K562 (cell line): ENCODE data around the gene SLC16A4. TPM values are rescaled to one million over a fixed set of nuclear protein-coding genes. Genes with fewer than 3 reads are reported as not detected.

Experiments used
- BCOR ChIP-seq: fragments of 450-650 bp; IDR thresholded peaks from 2 replicates; pipeline ENCODE4 v1.6.1; 2016
- CREB3 ChIP-seq: fragments of 450-650 bp; conservative IDR thresholded peaks from 2 replicates; pipeline ENCODE4 v1.6.1; 2016; ENCODE audit warnings: missing genetic modification characterization, low read depth, mild to moderate bottlenecking, missing compliant biosample characterization, moderate library complexity
- DACH1 ChIP-seq: fragments of 450-650 bp; IDR thresholded peaks from 2 replicates; pipeline ENCODE4 v1.6.1; 2018; ENCODE audit not compliant: partially characterized antibody
- ETV5 ChIP-seq: sonication (generic); formaldehyde crosslinking; IDR thresholded peaks from 2 replicates; pipeline ENCODE4 v1.4.0; 2020; ENCODE audit warnings: low read depth, mild to moderate bottlenecking, missing genetic modification reagents
- FOSL1 ChIP-seq: fragments of 200-800 bp; sonication (Bioruptor generic); conservative IDR thresholded peaks from 2 replicates; pipeline ENCODE4 v1.6.1; 2016; ENCODE audit warnings: missing genetic modification characterization, missing compliant biosample characterization
- GTF2B ChIP-seq: IDR thresholded peaks from 2 replicates; pipeline ENCODE4 v1.6.1; 2011; ENCODE audit not compliant: insufficient read length; ENCODE audit errors: extremely low read depth
- GTF3C2 ChIP-seq: IDR thresholded peaks from 3 replicates; pipeline ENCODE4 v1.6.1; 2011; ENCODE audit warnings: borderline replicate concordance, mild to moderate bottlenecking, moderate library complexity; ENCODE audit not compliant: insufficient read length; ENCODE audit errors: extremely low read depth
- JUNB ChIP-seq: fragments of 450-650 bp; formaldehyde crosslinking; conservative IDR thresholded peaks from 2 replicates; pipeline ENCODE4 v1.4.0; 2020; ENCODE audit warnings: mild to moderate bottlenecking
- KLF6 ChIP-seq: fragments of 250-450 bp; sonication (Bioruptor Pico); IDR thresholded peaks from 2 replicates; pipeline ENCODE4 v1.4.0; 2020; ENCODE audit warnings: mild to moderate bottlenecking, moderate library complexity, borderline replicate concordance
- MAZ ChIP-seq, 2 experiments: fragments of 450-650 bp in 1 of 2; sonication (generic) in 1 of 2; formaldehyde crosslinking; IDR thresholded peaks in 1 of 2; conservative IDR thresholded peaks in 1 of 2; 2 replicates each; pipeline versions ENCODE4 v1.4.0 to v1.5.0; 2020; ENCODE audit warnings: mild to moderate bottlenecking in 1 of 2, missing genetic modification reagents in 1 of 2
- NR4A1 ChIP-seq, 2 experiments: fragments of 250-450 bp in 1 of 2; fragments of 450-650 bp in 1 of 2; sonication (Bioruptor Pico) in 1 of 2; IDR thresholded peaks; 2 replicates each; pipeline versions ENCODE4 v1.4.0 to v1.6.1; 2016 to 2020; ENCODE audit warnings: mild to moderate bottlenecking in 2 of 2, missing compliant biosample characterization in 1 of 2, missing genetic modification characterization in 1 of 2, moderate library complexity in 1 of 2
- RNF2 ChIP-seq: sonication (generic); IDR thresholded peaks from 2 replicates; pipeline ENCODE4 v1.6.1; 2016
- SMARCA5 ChIP-seq: fragments of 450-650 bp; IDR thresholded peaks from 2 replicates; pipeline ENCODE4 v1.6.1; 2016
- TAF9B ChIP-seq: fragments of 450-650 bp; IDR thresholded peaks from 2 replicates; pipeline ENCODE4 v1.6.1; 2018; ENCODE audit warnings: mild to moderate bottlenecking; ENCODE audit not compliant: partially characterized antibody
- ZC3H4 ChIP-seq: sonication (generic); formaldehyde crosslinking; IDR thresholded peaks from 2 replicates; pipeline ENCODE4 v1.9.0; 2021; ENCODE audit warnings: missing genetic modification reagents, borderline replicate concordance
- ZNF143 ChIP-seq: sonication (generic); formaldehyde crosslinking; IDR thresholded peaks from 2 replicates; pipeline ENCODE4 v1.9.0; 2022; ENCODE audit warnings: mild to moderate bottlenecking, missing genetic modification reagents
- ZNF23 ChIP-seq: fragments of 250-450 bp; sonication (Bioruptor Pico); IDR thresholded peaks from 2 replicates; pipeline ENCODE4 v1.4.0; 2020; ENCODE audit warnings: mild to moderate bottlenecking
- polyA plus RNA-seq, 8 experiments: library from polyadenylated mRNA; depleted of rRNA in 4 of 8; stranded (reverse) in 5 of 8; unstranded in 3 of 8; fragments of >200 nt; fragmentation: Nextera tagmentation in 2 of 8; fragmentation: Illumina TruSeq in 1 of 8; extraction: Ambion mirVana in 2 of 8; extraction: Trizol in 1 of 8; gene quantifications; 2 replicates each; pipeline versions ENCODE4 v1.2.1 to v1.2.3, GENCODE V29; 2011 to 2014; ENCODE audit warnings: inconsistent platforms in 1 of 8, missing spikeins in 1 of 8
- total RNA-seq, 7 experiments: library from RNA; depleted of rRNA in 6 of 7; stranded (reverse); fragments of >200 nt in 6 of 7; fragmentation: Illumina TruSeq in 2 of 7; extraction: Trizol in 2 of 7; gene quantifications; 2 replicates each; pipeline versions ENCODE4 v1.2.1 to v1.2.3, GENCODE V29; 2011 to 2021; ENCODE audit warnings: low replicate concordance in 1 of 7
- TF ChIP-seq, protein P1 (sequence below): sonication (generic); formaldehyde crosslinking; IDR thresholded peaks from 2 replicates; pipeline ENCODE4 v1.8.1; 2023; ENCODE audit warnings: mild to moderate bottlenecking, missing genetic modification reagents, moderate library complexity
- TF ChIP-seq, protein P2 (sequence below): fragments of 250-450 bp; sonication (Bioruptor Pico); IDR thresholded peaks from 2 replicates; pipeline ENCODE4 v1.5.0; 2021

SLC16A4 gene
- total and polyA plus RNA-seq, 9 of the 15 experiments (the other 6 are each of a cell fraction or from before 2014, with no cell fraction given), result 0.04 to 0.31 (median 0.18) TPM; not detected in 1

DNA sequence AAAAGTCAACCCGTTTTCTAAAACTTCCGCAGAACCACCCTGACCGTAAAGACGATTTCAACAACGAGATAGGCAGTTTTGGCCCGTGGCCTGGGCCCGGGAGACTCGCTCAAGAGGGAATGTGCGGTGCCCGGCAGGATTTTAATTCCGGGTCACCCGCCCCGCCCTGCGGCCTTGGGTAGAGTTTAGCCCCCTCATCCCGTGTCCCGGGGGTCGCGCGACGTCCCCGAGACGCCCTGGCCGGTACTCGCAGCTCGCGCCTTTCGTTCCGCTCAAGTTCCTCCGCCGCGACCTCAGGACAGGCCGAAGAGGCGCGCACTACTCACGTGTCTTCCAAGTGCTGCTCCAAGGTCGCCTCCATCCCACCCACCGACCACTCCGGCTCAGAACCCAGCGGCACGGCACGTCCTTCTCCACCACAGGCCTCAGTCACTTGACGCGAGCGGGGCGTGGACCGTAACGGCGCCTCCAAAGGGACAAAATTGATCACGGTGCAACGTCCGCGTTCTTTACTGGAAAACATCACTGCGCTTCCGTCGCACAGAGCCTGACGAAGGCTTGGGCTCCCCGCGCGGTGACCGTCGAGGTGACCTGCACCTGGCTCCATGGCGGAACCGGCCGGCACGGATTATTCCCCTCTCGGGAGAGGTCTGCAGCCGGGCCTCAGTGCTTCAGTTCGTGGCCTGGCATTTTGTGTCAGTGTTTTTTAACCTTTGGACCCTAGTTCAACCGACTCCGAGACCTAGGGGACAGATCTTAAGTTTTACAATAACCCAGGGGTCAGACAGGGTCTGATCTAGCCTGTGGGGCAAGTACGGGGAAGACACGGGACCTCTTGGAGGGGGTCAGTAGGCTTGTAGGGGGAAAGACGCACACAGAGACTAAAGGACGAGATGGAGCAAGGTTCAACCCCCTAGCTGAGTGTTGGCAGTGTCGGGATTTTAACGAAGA, 16.7 kb upstream of the SLC16A4 start, which contains the start of gene LAMTOR5 (continued):
- TF ChIP-seq, protein P1, sequence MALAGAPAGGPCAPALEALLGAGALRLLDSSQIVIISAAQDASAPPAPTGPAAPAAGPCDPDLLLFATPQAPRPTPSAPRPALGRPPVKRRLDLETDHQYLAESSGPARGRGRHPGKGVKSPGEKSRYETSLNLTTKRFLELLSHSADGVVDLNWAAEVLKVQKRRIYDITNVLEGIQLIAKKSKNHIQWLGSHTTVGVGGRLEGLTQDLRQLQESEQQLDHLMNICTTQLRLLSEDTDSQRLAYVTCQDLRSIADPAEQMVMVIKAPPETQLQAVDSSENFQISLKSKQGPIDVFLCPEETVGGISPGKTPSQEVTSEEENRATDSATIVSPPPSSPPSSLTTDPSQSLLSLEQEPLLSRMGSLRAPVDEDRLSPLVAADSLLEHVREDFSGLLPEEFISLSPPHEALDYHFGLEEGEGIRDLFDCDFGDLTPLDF, result peak; percentile 48; the same call in 1 of the 2 replicates
- no peak for TF ChIP-seq JUNB (CRISPR knock-in tag)
- peak; percentile 72 for TF ChIP-seq GTF2B
- 0 out of 2 replicates have a peak, but pooled peaks have one; percentile 37 for TF ChIP-seq NR4A1 (CRISPR knock-in tag; IDR thresholded peaks at IDR 0.05)
- 0 out of 2 replicates have a peak, but pooled peaks have one; percentile 19 for TF ChIP-seq NR4A1 (tag; IDR thresholded peaks at IDR 0.05)
- peak; percentile 7 for TF ChIP-seq DACH1
- TF ChIP-seq, protein P2, sequence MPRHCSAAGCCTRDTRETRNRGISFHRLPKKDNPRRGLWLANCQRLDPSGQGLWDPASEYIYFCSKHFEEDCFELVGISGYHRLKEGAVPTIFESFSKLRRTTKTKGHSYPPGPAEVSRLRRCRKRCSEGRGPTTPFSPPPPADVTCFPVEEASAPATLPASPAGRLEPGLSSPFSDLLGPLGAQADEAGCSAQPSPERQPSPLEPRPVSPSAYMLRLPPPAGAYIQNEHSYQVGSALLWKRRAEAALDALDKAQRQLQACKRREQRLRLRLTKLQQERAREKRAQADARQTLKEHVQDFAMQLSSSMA (CRISPR knock-in tag), result peak; percentile 59; the same call in 1 of the 2 replicates
- TF ChIP-seq KLF6 (CRISPR knock-in tag), result peak; percentile 67; the same call in 1 of the 2 replicates
- peak; percentile 50; the same call in 1 of the 2 replicates for TF ChIP-seq ZNF23 (CRISPR knock-in tag)
- TF ChIP-seq ZC3H4 (CRISPR knock-in tag), result no peak; the same call in 1 of the 2 replicates
- TF ChIP-seq ZNF143 (CRISPR knock-in tag), result peak; percentile 64
- TF ChIP-seq MAZ (CRISPR knock-in tag; conservative IDR thresholded peaks at IDR 0.05 in 1 of 2, IDR thresholded peaks at IDR 0.05 in 1 of 2), result peak in 1 of 2 experiments; percentile 94
- TF ChIP-seq RNF2, result peak; percentile 94
- TF ChIP-seq BCOR, result peak; percentile 65; the same call in 1 of the 2 replicates
- TF ChIP-seq ETV5 (CRISPR knock-in tag), result peak; percentile 94
- TF ChIP-seq GTF3C2, result no peak
- peak; percentile 26; the same call in 1 of the 2 replicates for TF ChIP-seq FOSL1 (tag)
- peak; percentile 57; the same call in 1 of the 2 replicates for TF ChIP-seq CREB3 (tag)
- TF ChIP-seq TAF9B, result peak; percentile 95
- no peak; the same call in 1 of the 2 replicates for TF ChIP-seq SMARCA5
